Stimulated activated CD4-positive, alpha-beta T cell treated with anti-CD3 and anti-CD28 coated beads, Interleukin-15, amount 100 ng/mL, for 48 hours (primary cell): ENCODE measurements around the gene SLC35F6.

Source experiments
- DNase-seq, 2 donors: peaks; one replicate each; pipeline ENCODE4 v3.0.0-alpha.2; 2020; ENCODE audit warnings: low read depth in 2 of 2

The SLC35F6 gene

DNA sequence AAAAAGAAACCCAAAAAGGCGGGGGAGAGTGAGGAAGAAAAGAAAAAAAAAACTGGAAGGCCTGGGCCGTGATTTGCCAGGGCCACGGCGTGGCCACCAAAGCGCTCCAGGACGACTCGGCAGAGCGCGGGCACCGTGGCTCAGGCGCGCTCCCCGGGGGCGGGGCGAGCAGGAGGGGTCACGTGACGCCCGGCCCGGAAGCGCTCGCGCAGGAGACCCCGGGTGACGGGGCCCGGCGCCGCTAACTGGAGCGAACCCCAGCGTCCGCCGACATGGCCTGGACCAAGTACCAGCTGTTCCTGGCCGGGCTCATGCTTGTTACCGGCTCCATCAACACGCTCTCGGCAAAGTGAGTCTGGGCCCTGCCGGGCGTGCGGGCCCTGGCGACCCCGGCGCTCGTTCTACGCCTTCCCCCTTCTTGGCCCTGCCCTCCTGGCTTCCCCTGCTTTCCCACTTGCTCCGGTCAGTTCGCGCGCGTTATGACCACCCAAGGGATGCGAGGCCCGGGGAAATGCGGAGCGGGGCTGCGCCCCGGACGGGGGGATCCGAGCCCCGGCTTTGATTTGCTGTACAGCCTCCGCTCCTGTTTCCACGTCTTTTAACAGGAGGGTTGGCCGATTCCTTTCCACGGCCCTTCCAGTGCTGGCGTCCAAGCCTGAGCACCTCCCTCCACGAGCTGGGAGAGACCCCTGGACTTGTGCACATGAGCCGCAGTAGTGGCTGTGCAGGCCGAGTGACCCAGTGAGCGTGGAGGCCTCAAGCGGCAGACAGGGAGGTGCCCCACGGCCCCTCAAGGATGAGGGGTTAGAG, at the start of gene SLC35F6:
Gene SLC35F6 (plus strand): TSS at position 207 of the 810 bp plus-strand sequence. CDS start 66 bp downstream, at position 273.
- peak; percentile 56 to 75 for DNase-seq

DNA sequence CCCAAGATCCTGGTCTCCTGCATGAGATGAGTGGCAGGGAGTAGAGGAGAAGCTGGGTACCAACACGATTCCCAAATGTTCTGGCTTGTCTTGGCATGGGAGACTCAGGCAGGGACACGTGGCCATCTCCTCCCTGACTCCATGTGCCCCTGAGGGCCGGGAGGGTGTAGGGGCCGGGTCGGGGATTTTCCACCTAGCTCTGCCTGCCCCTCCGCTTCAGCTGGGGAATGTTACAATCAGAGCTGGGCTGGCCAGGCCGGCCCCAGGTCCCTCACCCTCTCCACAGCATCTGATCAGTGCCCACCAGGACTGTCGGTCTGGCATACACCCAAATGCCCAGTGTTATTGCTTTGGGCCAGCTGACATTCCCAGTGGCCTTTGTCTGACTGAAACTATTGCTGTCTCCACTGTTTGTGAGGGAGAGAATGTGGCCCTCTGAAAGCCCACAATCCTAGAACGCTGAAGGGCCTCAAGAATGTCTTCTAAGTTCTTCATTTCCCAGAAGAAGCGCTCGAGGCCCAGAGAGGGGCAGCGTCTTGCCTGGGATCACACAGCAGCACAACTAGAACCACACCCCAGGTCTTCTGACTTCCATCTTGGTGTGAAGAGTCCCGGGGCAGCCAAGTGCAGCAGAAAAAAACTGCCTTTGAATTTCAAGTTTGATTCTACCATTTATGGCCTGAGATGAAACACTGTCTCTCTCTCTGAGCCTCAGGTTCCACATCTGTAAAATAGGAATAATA, 48.4 kb upstream of the SLC35F6 start:
- DNase-seq, result no peak

DNA sequence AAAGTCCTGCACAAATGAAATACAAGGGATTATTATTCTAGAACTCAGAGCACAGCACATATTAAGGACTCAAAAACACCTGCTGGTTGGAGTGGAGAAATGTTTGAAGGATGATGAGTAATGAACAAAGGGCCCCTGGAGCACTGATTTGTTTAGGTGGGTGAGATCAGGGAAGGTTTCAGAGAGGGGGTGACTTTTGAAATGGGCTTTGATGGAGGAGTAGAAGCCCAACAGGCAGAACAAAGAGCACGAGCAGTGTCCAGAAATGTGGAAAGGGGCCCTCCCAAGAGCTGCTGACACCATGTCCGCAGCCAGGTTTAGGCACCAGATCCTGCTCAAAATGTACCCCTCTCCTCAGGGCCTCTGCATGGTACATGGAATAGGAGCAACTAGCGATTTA, 47.7 kb upstream of the SLC35F6 start:
- DNase-seq, result no peak

DNA sequence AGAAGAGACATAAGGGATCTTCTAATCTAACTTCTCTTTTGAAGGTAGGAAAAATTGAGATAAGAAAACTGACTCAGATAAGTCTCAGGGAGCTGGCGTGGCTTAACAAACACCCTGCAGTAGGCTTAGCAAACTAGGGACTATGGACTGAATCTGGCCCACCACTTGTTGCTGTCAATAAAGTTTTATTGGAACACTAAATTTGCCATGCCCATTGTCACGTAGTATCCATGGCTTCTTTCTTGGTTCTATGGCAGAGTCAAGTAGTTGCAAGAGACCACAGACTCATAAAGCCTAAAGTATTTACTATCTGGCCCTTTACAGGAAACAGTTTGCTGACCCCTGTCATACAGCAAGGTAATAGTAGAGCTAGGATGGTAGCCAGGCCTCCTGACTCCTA, 47.3 kb upstream of the SLC35F6 start:
- no peak for DNase-seq

DNA sequence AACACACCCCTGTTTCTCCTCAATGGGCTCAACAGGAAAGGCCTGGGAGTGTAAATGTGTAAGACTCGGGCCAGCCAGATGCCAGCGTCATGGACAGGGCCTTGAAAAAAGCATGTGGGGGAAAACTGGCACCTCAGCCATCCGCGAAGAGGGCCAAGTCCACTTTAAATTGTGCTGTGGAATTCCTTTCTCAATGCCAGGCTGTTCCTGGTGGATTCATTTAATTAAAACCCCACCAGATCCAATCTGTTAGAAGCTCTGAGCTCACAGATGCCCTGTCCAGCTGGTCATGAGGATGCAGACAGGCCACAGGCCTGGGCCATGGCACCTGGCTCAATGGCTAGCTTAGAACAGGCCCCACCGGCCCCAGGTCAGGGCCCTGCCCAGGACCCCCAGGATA, 46.7 kb upstream of the SLC35F6 start:
- no peak for DNase-seq

DNA sequence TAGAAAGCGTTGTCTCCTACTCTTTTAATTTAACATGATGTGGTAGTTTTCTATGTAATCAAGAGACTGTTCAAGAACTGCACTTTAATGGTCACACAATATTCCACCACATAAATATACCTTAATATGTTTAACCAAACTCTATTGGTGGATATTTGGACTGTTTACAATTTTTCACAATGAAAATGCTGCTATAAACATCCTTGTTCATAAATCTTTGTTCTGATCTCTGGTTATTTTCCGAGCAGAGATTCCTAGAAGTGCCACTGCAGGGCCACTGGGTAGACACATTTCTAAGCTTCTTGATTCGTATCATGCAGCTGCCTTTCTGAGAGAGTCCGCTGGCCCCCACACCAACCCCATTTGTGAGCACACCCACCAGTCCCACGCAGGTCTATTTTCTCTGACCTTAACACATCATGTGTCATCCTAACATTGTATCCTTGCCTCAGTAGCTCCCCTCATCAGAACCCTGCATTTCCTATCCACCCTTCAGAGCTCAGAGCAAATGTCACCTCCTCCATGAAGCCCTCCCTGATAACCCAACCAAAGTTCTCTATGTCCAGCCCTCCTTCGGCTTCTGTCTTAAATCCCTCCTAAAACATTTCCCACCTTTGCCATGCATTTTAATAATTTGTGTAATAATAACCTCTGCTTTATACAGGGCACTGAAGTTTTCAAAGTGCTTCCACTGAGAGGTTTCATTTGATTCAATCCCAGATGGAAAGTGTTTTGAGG, 45.0 kb upstream of the SLC35F6 start:
- no peak for DNase-seq

DNA sequence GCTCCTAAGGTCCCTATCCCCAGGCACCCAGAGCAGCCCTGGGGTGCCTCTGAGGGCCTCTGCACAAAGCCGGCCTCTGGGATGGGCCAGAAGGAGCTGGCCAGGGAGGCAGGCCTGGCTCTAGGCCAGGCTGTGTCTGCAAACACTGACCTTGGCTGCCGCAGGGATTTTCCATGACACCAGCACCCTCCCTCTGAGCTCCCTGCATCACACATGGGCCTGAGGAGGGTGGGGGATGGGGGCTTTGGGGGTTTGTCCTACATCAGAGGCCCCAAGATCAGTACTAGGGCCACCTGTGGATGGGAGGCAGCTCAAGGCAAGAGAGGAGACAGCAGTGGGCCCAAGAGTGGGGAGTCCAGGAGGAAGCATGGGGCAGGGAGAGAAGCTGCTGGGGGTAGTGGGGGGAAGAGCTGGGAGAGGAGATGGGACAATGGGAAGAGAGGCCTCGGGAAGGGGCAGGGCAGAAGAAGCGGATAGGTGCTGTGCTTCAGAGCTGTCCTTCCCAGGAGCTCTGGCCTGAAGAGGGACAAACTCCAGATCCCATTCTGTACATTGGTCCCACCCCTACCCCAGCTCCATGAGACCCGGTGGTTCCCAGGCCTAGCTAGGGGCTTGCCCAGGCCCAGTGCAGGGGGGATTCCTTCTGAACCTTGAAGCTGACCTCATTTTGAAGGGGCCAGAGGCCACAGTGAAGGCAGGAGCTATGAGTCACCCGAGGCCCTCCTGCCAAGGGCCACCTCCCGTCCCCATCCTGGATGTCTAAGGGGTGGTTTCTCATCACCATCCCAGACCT, 43.6 kb upstream of the SLC35F6 start:
- no peak for DNase-seq

GRCh38 chr2:26721115-26722032, 42.7 kb upstream of the SLC35F6 start:
- no peak for DNase-seq

DNA sequence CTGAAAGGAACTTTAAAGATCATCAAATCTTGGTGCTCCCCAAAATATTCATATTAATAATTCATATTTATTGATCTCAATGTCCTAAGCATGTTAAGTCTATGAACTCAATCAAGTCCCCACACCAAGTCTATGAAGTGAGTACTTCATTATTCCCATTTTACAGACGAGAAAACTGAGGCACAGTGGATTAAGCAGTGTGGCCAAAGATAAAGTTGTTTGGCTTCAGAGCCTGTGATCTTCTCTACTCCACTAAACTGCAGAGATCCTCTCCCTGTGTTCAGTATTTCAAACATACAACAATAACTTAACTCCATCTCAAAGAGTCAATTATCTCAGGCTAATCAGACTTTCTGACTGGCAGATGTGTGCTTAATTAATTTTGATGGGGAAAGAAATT, 41.8 kb upstream of the SLC35F6 start:
- DNase-seq, result no peak

DNA sequence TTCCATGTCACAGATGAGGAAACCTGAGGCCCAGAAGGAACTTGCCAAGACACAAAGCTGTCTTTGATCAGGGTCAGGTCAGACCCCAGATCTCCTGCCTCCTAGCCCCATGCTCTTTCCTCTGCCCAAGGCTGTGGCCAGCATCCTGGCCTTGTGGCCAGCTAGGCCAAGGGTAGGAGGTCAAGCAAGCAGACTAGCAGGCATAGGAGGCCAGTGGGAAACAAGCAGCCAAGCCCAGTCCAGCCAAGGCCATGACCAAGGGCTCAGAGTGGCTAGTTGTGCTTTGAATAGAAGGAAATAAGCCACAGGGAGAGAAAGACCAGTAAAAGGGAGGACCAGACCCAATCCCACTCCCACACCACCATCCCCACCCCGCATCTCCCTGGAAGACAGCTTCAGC, 41.2 kb upstream of the SLC35F6 start:
- DNase-seq, result no peak

GRCh38 chr2:26723475-26723874, 40.6 kb upstream of the SLC35F6 start:
- no peak for DNase-seq

- DNase-seq, result no peak
These were observed 39.9 kb upstream of the SLC35F6 start for GRCh38 chr2:26723991-26724750.

GRCh38 chr2:26724784-26725520, 39.1 kb upstream of the SLC35F6 start:
- no peak for DNase-seq

GRCh38 chr2:26725521-26725820, 38.6 kb upstream of the SLC35F6 start:
- no peak for DNase-seq

DNA sequence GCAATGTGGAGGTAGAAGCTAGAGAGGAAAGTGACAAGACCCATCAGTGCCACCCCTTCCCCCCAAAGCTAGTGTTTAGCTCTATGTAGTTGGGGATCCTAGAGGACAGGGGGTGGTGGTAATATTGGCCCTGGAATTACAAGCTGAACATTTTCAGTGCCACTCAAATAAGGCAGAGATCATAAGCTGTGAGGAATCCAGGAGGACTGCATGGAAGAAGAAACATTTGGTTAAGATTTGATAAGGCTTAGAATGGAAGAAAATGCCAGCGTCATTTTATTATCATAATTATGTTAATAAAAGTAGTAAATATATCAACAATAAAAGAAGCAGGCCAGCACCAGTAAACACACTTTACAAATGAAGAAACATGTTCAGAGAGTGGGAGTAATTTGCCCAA, 37.9 kb upstream of the SLC35F6 start:
- DNase-seq, result no peak

GRCh38 chr2:26727641-26728561, 36.2 kb upstream of the SLC35F6 start:
- no peak for DNase-seq

DNA sequence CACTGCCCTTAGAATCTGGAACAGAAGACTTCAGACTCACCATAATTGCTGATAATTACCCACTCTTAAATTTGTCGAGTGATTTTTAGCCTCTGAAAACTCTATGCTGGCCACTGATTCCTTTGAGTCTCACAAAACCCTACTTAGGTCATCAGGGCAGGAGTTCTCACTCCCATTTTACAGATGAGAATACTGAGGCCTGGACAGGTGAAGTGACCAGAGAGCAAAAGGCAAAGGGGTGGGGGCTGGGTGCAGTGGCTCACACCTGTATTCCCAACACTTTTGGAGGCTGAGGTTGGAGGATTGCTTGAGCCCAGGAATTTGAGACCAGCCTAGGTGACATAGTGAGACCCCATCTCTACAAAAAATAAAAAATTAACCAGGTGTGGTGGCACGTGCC, 34.8 kb upstream of the SLC35F6 start:
- no peak for DNase-seq
